GM19193 (cell line): ENCODE measurements around the gene MAPK1IP1L.

ENCODE experiments used
- POLR2A ChIP-seq: IDR thresholded peaks from 4 replicates; pipeline ENCODE4 v1.6.1; 2011; ENCODE audit not compliant: insufficient read depth, insufficient read length; ENCODE audit errors: extremely low read depth

MAPK1IP1L gene

DNA sequence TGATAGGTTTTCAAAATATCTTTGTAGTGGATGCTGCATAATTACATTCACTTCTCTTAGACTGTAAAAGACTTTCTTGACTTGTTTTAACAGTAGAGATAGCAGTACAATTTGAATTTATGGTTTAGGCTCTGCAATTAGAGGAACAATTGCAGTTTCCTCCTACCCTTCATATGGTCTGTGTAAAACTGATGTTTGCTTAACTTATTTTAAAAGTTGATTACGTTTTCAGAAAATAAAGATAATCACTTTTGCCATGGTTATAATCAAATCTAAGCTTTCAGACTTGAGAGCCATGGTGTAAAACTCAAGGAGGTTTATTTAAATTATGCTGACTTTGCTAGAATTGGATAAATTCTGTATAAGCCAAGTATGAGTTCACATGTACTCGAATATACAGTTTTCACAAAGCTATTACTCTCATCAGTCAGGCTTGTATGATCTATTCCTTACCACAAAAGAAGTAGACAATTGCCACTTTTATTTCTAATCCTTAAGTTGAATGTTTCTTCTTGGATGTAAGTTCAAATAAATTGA, 2.5 kb upstream of the MAPK1IP1L start:
- no peak for TF ChIP-seq POLR2A

DNA sequence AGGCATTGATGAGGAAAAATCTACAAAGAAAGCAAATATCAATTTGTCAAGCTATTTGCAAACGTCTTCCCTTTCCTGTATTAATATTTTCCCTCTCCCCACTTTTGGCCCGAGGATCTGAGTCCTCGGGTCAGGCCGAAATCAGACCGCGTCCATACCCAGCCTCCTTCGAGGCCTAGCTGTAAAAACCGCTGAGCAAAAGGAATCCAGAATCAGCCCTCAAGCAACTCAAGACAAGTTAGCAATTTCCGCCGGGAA, 353 bp upstream of the MAPK1IP1L start:
- no peak for TF ChIP-seq POLR2A

DNA sequence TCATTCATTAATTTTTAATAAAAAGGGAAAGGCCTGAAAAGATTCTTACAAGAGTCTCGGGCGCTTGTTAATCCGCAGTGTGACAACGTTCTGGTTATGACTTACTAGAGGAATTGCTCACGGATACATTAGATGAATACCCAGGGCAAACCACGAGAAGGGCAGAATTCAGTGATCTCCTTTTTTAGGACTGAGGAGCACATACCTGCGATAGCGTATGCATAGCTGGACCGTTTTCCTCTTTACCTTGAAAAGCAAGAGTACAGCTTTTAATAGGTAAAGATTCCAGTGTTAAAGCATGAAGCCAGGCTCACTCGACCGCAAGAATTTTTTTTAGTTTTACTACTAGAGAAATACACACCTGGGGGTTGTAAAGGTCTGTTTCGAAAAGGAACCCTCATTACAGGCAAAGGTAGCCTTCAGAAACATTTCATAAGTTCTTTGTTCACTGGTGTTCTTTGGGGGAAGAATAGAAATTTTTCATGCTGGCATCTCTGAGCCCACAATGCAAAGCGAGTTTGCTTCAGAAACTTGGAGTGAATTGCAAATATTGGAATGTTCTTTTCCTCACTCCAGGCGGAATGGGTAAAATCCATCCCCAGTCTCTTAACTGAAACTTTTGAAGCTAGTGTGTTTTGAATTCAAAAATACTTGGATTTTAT, 953 bp downstream of the MAPK1IP1L start:
- TF ChIP-seq POLR2A: no peak

DNA sequence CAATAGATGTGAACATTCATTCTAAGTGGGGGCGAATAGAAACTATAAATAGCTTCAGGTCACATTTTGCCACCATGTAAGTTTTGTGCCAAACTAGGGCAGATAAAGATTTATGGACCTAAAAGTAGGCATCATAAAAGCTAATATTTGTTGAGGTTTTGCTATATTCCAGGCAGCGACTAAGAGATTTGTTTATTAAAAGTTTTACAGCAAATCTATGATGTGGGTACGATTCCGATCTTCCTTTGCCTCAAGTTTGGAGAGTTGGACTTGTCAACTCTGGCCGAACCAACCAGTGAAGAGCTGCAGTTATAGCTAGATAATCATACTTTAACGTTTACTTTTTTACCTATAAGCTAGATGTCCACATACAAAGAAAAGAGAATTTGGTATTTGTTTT, 1.6 kb downstream of the MAPK1IP1L start:
- TF ChIP-seq POLR2A: no peak

DNA sequence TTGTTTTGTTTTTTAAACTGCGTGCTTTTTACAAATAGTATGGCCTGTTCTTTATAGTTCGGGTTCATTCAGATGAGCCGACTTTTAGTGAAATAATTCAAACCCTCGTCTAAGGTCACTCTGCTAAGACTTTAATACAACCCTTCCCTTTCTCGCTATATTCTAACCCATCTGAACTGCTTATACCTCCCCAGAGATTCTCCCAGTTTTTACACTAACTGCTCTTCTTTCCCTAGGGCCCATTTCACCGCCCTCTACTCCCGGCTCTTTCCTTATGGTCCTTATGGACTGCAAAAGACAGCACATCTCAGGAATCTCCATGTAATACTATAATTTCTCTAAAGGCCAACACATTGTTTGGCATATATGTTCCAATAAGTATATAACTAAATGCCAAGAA, 2.1 kb downstream of the MAPK1IP1L start:
- TF ChIP-seq POLR2A: no peak

DNA sequence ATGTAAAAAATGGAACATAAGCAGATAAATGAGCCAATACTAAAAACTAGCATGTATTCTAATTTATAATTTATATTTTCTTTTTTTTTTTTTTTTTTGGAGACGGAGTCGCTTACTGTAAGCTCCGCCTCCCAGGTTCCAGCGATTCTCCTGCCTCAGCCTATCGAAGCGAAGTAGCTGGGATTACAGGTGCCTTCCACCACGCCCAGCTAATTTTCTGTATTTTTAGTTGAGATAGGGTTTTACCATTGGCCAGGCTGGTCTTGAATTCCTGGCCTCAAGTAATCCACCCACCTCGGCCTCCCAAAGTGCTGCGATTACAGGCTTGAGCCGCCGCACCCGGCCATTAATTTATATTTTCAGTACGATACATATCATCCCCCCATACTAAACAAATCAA, 2.7 kb downstream of the MAPK1IP1L start:
- TF ChIP-seq POLR2A: no peak

DNA sequence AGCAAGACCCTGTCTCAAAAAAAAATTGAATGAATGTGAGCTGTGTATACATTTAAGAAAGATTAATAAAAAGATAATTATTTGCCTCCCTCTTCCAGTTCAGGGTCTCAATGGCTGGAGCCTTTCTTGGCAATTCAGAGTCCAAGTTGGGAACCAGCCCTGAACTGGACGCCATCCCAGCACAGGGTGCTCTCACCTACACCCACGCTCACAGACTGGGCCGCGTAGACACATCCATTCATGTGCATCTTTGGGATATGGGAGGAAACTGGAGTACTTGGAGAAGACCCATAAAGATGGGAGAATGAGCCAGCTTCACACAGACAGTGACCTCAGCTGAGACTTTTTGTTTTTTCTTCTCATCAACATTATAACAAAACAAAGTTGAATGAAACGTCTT, 6.5 kb downstream of the MAPK1IP1L start:
- TF ChIP-seq POLR2A: no peak

DNA sequence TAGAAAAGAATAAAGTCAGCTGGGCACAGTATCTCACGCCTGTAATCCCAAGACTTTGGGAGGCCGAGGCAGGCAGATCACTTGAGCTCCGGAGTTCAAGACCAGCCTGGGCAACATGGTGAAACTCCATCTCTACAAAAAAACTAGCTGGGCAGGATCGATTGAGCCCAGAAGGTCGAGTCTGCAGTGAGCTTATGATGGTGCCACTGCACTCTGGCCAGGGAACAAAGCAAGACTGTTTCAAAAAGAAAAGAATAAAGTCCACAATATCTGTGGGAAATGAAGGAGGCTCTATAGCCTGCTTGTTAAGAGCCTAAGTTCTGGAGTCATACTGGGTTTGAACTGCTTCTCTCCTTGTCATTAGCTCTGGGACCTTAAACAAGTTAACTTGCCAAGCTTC, 7.9 kb downstream of the MAPK1IP1L start:
- no peak for TF ChIP-seq POLR2A

DNA sequence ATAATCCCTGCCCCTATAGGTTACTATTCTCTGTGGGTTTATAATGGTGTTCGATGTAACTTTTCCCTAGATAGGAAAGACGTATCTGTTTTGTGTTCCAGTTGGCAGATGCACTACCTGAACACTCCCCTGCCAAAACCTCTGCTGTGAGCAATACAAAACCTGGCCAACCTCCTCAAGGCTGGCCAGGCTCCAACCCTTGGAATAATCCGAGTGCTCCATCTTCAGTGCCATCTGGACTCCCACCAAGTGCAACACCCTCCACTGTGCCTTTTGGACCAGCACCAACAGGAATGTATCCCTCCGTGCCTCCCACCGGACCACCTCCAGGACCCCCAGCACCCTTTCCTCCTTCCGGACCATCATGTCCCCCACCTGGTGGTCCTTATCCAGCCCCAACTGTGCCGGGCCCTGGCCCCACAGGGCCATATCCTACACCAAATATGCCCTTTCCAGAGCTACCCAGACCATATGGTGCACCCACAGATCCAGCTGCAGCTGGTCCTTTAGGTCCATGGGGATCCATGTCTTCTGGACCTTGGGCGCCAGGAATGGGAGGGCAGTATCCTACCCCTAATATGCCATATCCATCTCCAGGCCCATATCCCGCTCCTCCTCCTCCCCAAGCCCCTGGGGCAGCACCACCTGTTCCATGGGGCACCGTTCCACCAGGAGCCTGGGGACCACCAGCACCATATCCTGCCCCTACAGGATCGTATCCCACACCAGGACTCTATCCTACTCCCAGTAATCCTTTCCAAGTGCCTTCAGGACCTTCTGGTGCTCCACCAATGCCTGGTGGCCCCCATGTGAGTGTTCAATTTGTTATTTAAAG, 11.3 kb downstream of the MAPK1IP1L start:
- TF ChIP-seq POLR2A: no peak

DNA sequence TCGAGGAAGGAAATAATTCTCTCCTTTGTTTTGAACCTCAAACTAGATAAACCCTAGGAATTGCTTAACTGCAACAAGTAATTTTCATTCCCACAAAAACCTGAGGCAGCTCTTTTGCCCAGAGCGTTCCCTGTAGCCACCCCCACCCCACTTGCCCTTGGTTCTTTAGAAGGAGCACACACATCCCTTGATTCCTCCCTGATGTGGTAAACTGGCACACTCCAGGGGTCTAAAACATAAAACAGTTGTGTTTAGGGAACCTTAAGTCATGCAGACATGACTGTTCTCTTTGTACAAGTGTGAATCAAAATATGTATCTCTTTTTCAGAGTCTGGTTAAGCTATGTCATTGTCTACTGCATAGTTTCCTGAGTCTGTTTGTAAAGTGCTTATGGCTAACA, 14.0 kb downstream of the MAPK1IP1L start:
- TF ChIP-seq POLR2A: no peak

DNA sequence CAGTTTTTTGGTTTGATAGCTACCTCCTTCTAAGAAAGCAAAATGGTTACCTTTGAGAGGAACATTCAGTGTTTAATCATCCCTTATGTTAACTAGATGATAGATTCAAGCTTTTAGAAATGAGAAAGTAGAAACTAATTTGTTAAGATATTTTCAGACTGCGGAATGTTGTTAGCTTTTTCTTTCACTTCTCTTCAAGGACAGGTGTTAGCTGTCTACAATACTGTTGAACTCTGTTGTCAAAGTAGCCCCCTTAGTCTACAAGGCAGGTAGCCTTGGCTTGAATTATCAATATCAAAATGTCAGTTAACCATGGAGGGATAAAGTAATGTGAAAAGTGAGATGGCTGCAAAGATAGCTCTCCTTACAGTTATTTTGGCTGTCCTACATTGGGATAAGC, 14.8 kb downstream of the MAPK1IP1L start:
- TF ChIP-seq POLR2A: no peak

DNA sequence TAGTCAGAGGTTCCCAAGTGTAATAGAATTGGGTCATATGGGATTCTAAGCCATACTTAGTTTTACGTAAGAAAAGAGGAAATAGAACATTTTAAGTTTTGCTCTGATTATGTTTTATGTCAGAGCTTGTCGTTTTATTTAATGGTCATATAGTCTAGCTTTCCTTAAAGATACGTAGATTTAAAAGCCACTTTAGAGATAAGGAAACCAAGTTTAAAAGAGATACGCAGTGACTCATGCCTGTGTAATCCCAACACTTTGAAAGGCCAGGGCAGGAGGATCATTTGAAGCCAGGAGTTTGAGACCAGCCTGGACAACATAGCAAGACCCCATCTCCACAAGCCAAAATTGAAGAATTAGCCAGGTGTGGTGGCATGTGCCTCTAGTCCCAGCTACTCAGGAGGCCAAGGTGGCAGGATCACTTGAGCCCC, 19.5 kb downstream of the MAPK1IP1L start:
- TF ChIP-seq POLR2A: no peak

DNA sequence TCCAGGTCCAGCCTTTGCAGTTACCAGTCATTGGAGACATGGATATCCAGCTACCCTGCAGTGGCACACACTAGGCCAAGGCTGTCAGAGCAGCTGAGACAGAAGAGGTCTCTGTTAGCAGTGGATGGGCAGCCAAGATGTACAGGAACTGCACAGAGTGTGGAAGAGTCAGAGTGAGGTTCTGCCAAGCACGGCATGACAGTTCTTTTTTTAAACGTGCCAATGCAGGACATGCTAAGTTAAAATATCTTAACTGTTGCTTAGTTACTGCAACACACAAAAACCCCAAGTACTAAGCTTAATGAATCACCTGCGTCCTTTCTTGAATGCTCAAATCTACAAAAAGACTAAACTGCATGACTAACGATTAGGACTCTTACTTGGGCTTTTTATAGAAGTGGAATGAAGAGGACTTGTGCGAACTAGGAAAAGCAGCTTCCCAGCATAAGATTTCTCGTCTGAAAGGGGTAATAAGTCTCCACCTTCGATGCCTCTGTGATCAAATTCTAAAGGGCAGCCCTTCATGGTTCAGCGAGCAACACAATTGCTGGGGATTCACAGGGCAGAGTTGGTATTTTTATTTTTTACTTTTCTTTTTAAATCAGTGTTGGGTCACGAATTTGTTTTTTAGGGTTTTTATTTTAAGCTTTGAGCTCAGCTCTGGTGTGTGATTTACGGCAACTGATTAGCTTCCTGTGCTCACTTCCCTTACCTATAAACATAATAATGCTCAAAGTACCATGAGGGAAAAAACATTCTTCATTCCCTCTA, 20.6 kb downstream of the MAPK1IP1L start:
- peak; percentile 26 for TF ChIP-seq POLR2A

DNA sequence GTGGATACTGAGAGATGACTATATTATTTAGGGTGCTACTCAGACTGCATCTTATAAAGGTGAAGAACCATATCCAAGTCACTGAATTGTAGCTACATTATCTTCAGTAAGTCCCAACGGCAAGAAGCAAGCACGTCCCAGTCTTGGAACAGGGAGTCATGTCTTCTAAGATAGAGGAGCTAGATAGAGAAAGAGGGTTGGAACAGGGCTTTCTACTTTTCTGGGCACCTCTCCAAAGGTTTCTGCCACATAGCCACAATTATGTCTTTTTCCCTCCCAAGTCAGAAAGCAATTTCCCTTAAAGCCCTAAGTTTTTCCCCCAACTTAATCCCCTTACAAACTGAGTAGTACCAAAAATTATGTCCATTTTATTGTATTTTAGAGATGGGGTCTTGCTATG, 22.4 kb downstream of the MAPK1IP1L start:
- TF ChIP-seq POLR2A: no peak

DNA sequence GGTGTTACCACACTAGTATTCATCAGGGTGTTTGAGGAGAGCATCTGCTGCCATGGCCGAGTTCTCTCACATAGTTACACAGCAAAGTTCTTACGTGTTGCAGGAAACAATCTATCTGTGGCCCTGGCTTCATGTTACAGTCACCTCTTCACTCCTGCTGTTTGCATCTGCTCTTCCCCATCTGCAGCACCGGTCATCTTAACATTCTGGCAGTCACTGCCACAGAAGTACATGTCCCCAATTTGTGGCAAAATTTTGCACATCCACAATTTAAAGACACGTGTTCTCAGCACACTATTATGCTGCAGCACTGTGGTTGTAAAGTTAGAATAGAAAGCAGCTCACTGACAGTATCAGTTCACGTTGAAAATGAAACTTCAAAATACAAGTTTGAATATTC, 23.2 kb downstream of the MAPK1IP1L start:
- TF ChIP-seq POLR2A: no peak

DNA sequence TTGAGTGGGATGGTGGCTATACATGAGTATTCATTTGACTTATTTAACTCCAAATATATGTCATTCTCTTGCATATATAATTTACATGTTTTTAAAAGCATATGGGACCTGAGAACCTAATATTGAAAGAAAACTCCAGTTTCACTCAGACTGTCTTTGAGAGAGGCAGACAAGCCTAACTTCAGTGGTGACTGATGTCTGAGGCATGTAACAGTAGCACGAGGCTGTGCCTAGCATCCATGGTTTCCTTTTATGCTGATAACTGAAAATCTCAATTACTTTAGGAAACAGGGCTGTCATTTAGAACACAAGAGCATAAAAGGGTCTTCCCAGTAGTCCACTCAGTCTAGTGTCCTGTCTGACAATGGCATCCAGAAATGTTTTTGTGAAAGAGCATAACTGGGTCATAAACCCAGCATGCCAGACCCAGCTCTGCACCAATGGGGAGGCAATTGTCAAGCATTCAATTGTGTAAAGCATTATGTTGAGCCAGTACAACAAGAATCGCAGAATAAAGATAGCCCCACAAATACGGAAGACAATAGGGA, 24.3 kb downstream of the MAPK1IP1L start:
- TF ChIP-seq POLR2A: no peak
